Left ventricle myocardium superior (tissue), 1 donor: ENCODE data around the gene ANKRD29. TPM values are rescaled to one million over a fixed set of nuclear protein-coding genes. Genes with fewer than 3 reads are reported as not detected.
"Not testable (repeated sequence)": the region's sequence is repeated elsewhere in the genome, so short reads cannot be mapped to it uniquely, and the experiment has no call there.

Experiments
- ATAC-seq: fragments of 200-7000 bp; cut with Tn5 transposase; one replicate; pipeline ENCODE4 v1.9.1; 2020; ENCODE audit warnings: mild to moderate bottlenecking, moderate library complexity
- DNase-seq: peaks from one replicate; pipeline ENCODE4 v3.0.0-alpha.2; 2020
- intact Hi-C: fragments of 100-400 bp; cut with micrococcal nuclease; formaldehyde crosslinking; loops from one replicate; pipeline ENCODE4 v1.11.0; 2022
- total RNA-seq: library from RNA; stranded (reverse); fragmentation: NEBNext Ultra II Directional; extraction: Animal tissue kit (Norgen Biotek cat#: 25700); gene quantifications from one replicate; pipeline ENCODE4 v1.2.1, GENCODE V29; 2021
- donor health status: DM: no; HTN: yes; CAD: no; lungs with severe emphysema.

Gene ANKRD29
- total RNA-seq, 1 donor from 2014 or later, result 9.8 TPM

DNA sequence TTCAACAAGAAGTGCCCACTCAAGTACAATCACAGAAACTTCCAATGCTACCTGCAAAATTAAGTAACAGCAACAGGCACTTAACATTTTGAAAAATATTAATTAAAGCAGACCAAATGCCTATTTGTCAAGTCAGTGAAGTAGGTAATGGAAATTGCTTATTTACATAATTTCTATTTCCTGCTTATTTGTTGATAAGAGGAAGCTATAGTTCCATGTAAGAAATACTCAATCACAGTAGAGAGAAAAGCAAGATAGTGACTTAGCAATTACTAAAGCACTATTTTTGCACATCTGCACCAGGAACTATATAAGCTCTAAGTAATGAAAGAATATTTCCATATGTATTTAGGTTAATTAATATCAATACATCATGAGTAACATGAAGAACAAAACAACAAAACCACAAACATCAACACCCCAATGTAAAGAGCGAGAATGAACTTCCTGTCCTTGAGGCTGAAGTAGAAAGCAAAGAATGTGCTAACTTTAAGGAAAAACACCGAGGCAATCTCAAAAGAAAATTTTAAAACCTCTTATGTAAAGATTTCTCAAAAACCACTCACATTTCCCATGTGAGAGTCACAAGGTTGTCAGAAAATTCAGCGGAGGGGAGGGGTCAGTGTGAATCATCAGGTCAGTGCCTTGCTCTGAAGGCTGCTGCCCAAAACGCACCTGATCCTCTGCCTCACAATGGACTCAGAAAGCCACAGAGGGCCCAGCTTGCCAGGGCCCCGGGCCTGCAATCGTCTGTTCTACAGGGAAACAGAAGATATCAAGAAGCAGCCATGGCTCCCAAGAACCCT is 88.9 kb downstream of the ANKRD29 start:
- DNase-seq (no peak), ATAC-seq (peak; percentile 39)
- intact Hi-C loops, result no loop called here

GRCh38 chr18:23573020-23573419 is 89.7 kb downstream of the ANKRD29 start:
- ATAC-seq (peak; percentile 61), DNase-seq (no peak)
- intact Hi-C loops, result no loop called here

- intact Hi-C loops, result no loop called here
- DNase-seq (no peak), ATAC-seq (peak; percentile 62)
Observed at GRCh38 chr18:23572570-23572969, 90.1 kb downstream of the ANKRD29 start.

DNA sequence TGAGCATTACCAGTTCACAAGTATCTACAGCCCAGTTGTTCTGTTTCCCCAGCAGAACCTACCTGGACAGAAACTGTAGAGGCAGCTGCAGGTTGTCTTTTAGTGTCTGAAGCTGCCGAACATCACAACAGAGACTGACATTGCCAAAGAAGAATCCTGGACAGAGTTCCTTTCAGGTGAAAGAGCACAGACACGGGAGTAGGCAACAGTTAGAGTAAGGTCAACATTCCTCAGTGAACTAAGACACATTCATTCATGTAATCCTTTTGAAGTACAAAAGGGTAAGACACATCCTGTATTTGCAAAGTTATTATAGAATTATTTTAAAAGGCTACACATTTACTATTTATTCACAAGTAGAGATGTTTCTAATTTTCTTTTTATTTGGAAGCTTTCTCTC is 90.7 kb downstream of the ANKRD29 start:
- ATAC-seq (no peak), DNase-seq (no peak)
- intact Hi-C loops, result no loop called here

GRCh38 chr18:23570912-23571504 is 91.7 kb downstream of the ANKRD29 start:
- DNase-seq, result no peak
- ATAC-seq, result no peak
- intact Hi-C loops, result no loop called here

GRCh38 chr18:23569299-23570063 is 93.2 kb downstream of the ANKRD29 start:
- DNase-seq, result no peak
- intact Hi-C loops, result no loop called here
- no peak for ATAC-seq

- intact Hi-C loops, result no loop called here
- no peak for DNase-seq
Observed at GRCh38 chr18:23568281-23569138, 94.2 kb downstream of the ANKRD29 start.

DNA sequence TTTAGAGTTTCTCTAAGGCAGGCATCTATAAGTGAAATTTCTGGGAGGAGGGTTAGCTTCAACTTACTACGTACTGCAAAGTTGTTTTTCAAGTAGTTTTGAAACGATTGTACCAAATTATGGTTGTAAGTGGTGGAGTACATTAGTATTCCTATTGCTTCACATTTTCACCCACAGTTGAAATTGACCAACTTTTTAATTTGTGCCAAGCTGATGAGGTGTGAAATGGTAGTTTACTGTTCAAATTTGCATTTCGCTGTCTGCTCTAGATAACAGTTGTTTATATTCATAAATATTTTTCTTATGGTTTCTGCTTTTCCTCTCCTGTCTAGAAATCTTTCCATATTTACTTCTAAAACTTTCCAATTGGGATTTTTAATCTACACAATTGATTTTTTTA is 95.0 kb downstream of the ANKRD29 start:
- ATAC-seq (no peak), DNase-seq (no peak)
- intact Hi-C loops, result no loop called here

More at GRCh38 chr18:23568281-23569138, 94.2 kb downstream of the ANKRD29 start:
- no peak for ATAC-seq

GRCh38 chr18:23565916-23566547 is 96.7 kb downstream of the ANKRD29 start:
- DNase-seq, result no peak
- intact Hi-C loops, result no loop called here
- ATAC-seq, result no peak

- DNase-seq, result no peak
- intact Hi-C loops, result no loop called here
- no peak for ATAC-seq
Observed at GRCh38 chr18:23563377-23564043, 99.2 kb downstream of the ANKRD29 start.

DNA sequence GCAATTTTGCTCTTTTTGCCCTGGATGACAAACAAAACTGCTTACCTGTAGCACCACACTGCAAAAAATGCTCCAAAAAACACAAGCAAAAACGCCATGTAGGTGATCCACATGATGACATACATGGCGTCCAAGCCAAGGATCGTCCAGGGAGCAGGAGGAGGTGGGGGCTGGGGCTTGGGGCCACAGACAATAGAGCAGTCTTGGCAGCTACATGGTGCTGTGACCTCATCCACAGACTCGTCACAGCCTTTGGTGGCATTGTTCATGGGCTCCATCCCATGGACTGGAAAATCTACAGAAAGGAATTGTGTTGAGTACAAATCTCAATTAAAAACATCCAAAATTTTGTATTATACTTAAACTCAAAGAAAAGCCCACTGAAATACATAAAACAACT is 102.5 kb downstream of the ANKRD29 start:
- intact Hi-C loops, result no loop called here
- ATAC-seq, result no peak
- no peak for DNase-seq

- intact Hi-C loops, DNase-seq, ATAC-seq: not testable (repeated sequence)
Observed at GRCh38 chr18:23557511-23557910, 105.2 kb downstream of the ANKRD29 start.

DNA sequence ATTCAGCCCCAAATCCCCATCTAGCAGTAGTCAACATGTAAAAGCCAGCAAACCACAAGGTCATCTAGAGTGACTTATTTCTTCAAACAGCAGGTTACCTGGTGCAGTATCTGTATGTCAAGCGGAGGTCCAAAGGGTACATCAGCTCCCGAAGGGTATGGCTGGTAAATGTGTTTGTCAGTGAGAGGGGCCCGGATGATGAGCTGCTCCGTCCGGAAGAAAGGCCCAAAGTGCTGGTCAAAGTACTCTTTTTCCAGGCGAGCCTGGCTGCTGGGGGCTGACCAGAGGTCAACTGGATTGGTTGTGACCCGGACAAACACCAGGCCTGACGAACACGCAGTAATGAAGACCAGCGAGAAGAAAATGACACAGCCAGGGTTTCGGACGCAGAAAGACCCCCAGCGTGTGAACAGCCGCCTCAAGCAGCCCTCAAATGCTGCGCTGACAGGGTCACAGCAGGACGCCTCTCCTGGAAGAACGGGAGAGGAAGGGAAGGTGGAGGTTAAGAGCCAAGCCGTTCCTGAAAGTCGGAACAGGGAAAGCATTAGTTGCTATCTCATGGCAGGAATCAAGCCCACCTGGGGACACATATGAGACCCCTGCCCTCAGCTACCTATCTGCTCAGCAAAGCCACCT is 106.4 kb downstream of the ANKRD29 start:
- ATAC-seq (no peak), DNase-seq (no peak)
- intact Hi-C loops, result no loop called here

GRCh38 chr18:23553887-23554286 is 108.8 kb downstream of the ANKRD29 start:
- intact Hi-C loops, result no loop called here
- DNase-seq, result no peak
- no peak for ATAC-seq

DNA sequence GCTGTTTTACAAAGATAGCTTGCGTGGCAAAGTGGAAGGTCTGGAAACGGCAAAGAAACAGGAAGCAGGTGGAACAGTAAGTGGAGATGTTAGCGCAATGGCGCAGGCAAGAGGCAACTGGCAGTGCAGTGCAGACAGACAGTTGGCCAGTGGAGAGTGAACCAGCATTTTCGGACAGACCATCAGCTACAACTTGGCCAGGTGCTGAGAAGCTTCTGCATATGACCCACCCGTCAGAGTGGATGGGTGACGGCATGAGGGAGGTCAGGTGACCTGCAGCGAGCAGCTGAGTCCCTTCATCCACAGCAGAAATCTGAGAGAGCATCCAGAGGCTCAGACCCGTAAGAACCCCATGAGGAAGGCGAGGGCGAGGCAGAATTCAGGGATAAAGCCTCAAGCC is 110.2 kb downstream of the ANKRD29 start:
- intact Hi-C loops, result no loop called here
- DNase-seq, result no peak
- ATAC-seq, result no peak

- DNase-seq (no peak), ATAC-seq (no peak)
- intact Hi-C loops, result no loop called here
Observed at GRCh38 chr18:23551978-23552377, 110.7 kb downstream of the ANKRD29 start.

- no peak for DNase-seq
- intact Hi-C loops, result no loop called here
- ATAC-seq, result no peak
Observed at GRCh38 chr18:23550898-23551297, 111.8 kb downstream of the ANKRD29 start.
